BE2C (cell line): ENCODE measurements around the gene PCDHGB4.

Experiments
- DNase-seq: peaks from one replicate; pipeline ENCODE4 v3.0.0-alpha.2; 2020
- H3K27me3 ChIP-seq: fragments of 250-450 bp; sonication (Bioruptor Pico); 2 replicates; pipeline ENCODE4 v1.5.1; 2020; ENCODE audit warnings: mild to moderate bottlenecking
- H3K36me3 ChIP-seq: fragments of 250-450 bp; sonication (Bioruptor Pico); 2 replicates; pipeline ENCODE4 v1.5.1; 2020; ENCODE audit warnings: mild to moderate bottlenecking
- H3K4me1 ChIP-seq: fragments of 250-450 bp; sonication (Bioruptor Pico); 2 replicates; pipeline ENCODE4 v1.5.1; 2020
- H3K4me3 ChIP-seq: 2 replicates; pipeline ENCODE4 v1.5.1; 2011; ENCODE audit warnings: low read depth, low read length
- H3K9me3 ChIP-seq: fragments of 250-450 bp; sonication (Bioruptor Pico); 2 replicates; pipeline ENCODE4 v1.5.1; 2020
- TF ChIP-seq, protein P1 (sequence below): IDR thresholded peaks from 2 replicates; pipeline ENCODE4 v1.5.1; 2012; ENCODE audit warnings: mild to moderate bottlenecking, low read depth, low read length

PCDHGB4 gene

GRCh38 chr5:141382469-141383294, 4.8 kb upstream of the PCDHGB4 start, which contains the start of gene PCDHGA7:
Gene PCDHGA7, plus strand, starts transcription at chr5:141382742. Its CDS starts 158 bp downstream, at chr5:141382900.
- TF ChIP-seq, protein P1, sequence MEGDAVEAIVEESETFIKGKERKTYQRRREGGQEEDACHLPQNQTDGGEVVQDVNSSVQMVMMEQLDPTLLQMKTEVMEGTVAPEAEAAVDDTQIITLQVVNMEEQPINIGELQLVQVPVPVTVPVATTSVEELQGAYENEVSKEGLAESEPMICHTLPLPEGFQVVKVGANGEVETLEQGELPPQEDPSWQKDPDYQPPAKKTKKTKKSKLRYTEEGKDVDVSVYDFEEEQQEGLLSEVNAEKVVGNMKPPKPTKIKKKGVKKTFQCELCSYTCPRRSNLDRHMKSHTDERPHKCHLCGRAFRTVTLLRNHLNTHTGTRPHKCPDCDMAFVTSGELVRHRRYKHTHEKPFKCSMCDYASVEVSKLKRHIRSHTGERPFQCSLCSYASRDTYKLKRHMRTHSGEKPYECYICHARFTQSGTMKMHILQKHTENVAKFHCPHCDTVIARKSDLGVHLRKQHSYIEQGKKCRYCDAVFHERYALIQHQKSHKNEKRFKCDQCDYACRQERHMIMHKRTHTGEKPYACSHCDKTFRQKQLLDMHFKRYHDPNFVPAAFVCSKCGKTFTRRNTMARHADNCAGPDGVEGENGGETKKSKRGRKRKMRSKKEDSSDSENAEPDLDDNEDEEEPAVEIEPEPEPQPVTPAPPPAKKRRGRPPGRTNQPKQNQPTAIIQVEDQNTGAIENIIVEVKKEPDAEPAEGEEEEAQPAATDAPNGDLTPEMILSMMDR, result no peak

GRCh38 chr5:141383345-141383744, 4.2 kb upstream of the PCDHGB4 start:
- H3K36me3 ChIP-seq, result peaks cover 12% of the 10 kb centered on the region
- H3K4me1 ChIP-seq, result no peaks in the 10 kb centered on the region
- no peaks in the 10 kb centered on the region; the same call in 1 of the 2 replicates for H3K9me3 ChIP-seq
- H3K4me3 ChIP-seq, result no peak overlapping the region
- no peak for DNase-seq
- H3K27me3 ChIP-seq, result no peaks in the 10 kb centered on the region
- TF ChIP-seq, protein P1, result no peak

More at GRCh38 chr5:141382469-141383294, 4.8 kb upstream of the PCDHGB4 start, which contains the start of gene PCDHGA7:
- no peaks in the 10 kb centered on the region for H3K27me3 ChIP-seq
- H3K4me1 ChIP-seq, result no peaks in the 10 kb centered on the region
- no peak within 1 kb of the TSS for H3K4me3 ChIP-seq
- H3K36me3 ChIP-seq, result peaks cover 12% of the 10 kb centered on the region
- no peak for DNase-seq
- no peaks in the 10 kb centered on the region; the same call in 1 of the 2 replicates for H3K9me3 ChIP-seq

- no peak for DNase-seq
- no peaks in the 10 kb centered on the region for H3K27me3 ChIP-seq
- H3K9me3 ChIP-seq, result no peaks in the 10 kb centered on the region; the same call in 1 of the 2 replicates
- no peak overlapping the region for H3K4me3 ChIP-seq
- TF ChIP-seq, protein P1, result no peak
- no peaks in the 10 kb centered on the region for H3K4me1 ChIP-seq
- peaks cover 12% of the 10 kb centered on the region for H3K36me3 ChIP-seq
Measured at GRCh38 chr5:141384471-141385267, 2.8 kb upstream of the PCDHGB4 start.

DNA sequence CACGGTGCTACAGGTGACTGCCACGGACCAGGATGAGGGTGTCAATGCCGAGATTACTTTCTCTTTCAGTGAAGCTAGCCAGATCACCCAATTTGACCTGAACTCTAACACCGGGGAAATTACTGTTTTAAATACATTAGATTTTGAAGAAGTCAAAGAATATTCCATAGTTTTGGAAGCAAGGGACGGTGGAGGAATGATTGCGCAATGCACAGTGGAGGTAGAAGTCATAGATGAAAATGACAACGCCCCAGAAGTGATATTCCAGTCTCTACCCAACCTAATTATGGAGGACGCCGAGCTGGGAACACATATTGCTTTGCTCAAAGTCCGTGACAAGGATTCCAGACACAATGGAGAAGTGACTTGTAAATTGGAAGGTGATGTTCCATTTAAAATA, 1.2 kb downstream of the PCDHGB4 start:
- no peaks in the 10 kb centered on the region; the same call in 1 of the 2 replicates for H3K9me3 ChIP-seq
- no peaks in the 10 kb centered on the region for H3K27me3 ChIP-seq

DNA sequence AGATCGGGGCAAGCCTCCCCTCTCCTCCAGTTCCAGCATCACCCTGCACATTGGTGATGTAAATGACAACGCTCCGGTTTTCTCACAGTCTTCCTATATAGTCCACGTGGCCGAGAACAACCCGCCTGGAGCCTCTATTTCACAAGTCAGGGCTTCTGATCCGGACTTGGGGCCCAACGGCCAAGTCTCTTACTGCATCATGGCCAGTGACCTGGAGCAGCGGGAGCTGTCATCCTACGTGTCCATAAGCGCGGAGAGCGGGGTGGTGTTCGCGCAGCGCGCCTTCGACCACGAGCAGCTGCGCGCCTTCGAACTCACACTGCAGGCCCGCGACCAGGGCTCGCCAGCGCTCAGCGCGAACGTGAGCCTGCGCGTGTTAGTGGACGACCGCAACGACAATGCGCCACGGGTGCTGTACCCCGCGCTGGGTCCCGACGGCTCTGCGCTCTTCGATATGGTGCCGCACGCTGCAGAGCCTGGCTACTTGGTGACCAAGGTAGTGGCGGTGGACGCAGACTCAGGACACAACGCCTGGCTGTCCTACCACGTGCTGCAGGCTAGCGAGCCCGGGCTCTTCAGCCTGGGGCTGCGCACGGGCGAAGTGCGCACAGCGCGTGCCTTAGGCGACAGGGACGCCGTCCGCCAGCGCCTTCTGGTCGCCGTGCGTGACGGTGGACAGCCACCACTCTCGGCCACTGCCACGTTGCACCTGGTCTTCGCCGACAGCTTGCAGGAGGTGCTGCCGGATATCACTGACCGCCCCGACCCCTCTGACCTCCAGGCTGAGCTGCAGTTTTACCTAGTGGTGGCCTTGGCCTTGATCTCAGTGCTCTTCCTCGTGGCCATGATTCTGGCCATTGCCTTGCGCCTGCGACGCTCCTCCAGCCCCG, 1.9 kb downstream of the PCDHGB4 start:
- TF ChIP-seq, protein P1, result no peak
- Histone ChIP-seq H3K9me3 (no peaks in the 10 kb centered on the region), H3K4me1 (no peaks in the 10 kb centered on the region), H3K4me3 (no peak overlapping the region), H3K36me3 (no peaks in the 10 kb centered on the region; the same call in 1 of the 2 replicates), H3K27me3 (no peaks in the 10 kb centered on the region)
- DNase-seq, result no peak

More for the DNA sequence above, 1.2 kb downstream of the PCDHGB4 start:
- no peaks in the 10 kb centered on the region; the same call in 1 of the 2 replicates for H3K36me3 ChIP-seq
- no peaks in the 10 kb centered on the region for H3K4me1 ChIP-seq
- no peak for DNase-seq
- no peak overlapping the region for H3K4me3 ChIP-seq
- TF ChIP-seq, protein P1, result no peak
